ENCODE data around the gene TBCC.
"Not testable (repeated sequence)": the region's sequence is repeated elsewhere in the genome, so short reads cannot be mapped to it uniquely, and the experiment has no call there.

The TBCC gene

DNA sequence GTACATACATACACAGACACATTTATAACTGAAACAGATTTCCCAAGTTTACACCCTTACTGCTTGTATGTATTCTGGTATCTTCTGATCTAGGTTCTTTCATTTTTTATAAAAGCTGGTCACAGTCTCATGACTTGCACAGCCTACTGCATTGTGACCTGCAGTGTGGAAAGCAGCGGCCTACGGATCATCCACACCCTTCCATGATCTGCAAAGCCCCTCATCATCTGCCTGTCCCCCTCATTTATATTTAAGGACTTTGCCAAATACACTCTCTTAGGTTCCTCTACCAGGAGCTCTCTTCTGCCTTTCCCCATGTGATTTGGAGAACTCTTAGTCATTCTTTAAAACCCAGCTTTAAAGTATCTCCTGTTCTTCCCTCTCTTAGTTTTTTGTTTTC, 23.9 kb upstream of the TBCC start:
- no peak for FAIRE-seq

DNA sequence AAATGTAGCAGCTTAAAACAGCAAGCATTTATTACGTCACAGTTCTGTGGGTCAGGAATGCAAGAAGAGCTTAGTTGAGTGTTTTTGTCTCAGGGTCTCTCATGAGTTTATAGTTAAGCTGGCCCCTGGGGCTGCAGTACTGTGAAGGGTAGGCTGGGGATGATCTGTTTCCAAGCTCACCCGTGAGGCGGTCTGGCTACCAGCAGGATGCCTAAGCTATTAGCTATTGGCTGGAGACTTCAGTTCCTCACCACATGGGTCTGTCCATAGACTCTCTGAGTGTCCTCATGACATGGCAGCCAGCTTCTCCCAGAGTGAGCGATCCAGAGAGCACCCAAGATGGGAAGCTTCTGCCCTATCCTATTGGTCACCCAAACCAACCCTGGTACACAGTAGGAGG, 23.1 kb upstream of the TBCC start:
- no peak for FAIRE-seq

DNA sequence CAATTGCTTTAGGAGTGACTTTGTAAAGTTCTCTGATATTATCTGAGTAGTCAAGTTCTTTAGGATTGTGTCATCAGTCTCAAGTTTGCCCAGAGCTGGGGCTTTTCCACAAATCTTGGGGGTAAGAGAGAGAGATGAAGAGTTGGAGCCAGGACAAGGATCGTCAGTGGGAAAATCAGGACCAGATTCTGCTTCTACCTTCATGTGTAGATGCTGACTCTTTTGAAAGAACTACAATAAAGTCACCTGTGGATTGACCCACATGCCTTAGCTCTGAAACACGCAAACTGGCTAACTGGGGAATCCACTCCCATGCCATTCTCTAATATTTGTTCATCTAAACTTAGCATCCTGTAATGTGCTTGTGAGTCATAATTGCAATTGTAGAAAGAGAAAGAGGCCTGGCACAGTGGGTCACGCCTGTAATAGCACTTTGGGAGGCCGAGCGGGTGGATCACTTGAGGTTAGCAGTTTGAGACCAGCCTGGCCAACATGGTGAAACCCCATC, 20.3 kb upstream of the TBCC start:
- no peak for FAIRE-seq

DNA sequence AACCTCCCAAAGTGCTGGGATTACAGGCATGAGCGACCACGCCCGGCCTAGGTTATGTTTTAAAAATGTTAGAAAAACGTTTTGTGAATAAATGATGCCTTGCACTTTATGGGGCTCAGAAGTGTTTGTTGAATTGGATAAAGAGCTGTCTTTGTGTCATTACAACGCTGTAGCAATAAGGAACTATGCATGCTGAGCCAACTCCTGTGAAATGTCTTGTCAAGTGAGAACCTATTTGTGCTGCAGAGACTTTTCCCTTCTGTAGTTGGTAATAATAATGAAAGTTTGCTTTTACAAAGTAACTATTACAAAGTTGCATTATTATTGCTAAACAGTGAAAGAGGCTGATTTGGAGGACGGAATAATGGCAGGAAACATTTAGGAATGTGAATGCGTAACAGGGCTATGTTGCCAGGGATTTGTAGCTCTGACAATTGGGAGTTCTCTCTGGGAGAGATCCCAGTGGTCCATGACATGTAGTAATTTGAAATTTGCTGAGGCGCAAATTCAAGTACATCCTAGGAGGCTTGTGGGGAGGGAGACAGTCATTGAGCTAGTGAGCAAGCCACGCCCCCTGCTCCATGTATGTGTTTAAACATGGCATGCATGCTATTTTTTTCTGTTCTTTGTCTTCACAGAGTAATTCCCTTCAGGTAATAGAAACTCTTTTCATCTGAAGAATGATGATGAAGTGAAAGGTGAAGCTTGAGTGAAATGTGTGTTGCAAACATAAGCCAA, 19.2 kb upstream of the TBCC start:
- FAIRE-seq: no peak

DNA sequence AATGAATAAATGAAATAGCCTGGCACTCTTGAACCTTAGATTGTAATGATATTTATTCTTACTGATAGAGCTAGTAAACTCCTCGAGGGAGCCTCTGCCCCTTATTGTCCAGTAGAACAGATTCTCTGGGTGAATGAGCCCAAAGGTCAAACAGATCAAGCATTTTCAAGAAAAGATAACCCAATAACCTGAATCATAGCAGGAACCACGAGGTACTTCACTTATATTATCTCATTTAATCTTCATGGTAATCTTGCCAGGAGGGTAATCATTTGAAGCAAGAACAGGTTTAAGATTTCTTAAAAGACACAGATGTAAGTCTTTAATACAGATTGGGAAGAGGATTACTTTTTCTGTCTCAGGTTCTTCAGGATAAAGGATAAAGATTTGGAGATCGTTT, 17.0 kb upstream of the TBCC start:
- no peak for FAIRE-seq

DNA sequence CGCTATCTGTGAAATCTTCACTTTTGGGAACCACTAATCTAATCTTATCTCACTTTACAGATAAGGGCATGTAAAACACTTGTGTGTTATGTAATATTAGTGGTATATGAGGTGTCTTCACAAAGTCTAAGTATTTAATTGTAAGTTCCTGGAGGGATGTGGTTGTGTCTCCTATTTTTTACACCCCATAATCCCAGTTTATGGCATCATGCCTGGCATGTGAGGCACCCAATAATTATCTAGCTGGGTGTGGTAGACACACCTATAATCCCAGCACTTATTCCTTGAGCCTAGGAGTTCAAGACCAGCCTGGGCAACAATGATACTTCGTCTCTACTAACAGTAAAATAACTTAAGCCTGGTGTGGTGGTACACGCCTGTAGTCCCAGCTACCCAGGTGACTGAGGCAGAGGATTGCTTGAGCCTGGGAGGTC, 16.5 kb upstream of the TBCC start:
- FAIRE-seq: no peak

DNA sequence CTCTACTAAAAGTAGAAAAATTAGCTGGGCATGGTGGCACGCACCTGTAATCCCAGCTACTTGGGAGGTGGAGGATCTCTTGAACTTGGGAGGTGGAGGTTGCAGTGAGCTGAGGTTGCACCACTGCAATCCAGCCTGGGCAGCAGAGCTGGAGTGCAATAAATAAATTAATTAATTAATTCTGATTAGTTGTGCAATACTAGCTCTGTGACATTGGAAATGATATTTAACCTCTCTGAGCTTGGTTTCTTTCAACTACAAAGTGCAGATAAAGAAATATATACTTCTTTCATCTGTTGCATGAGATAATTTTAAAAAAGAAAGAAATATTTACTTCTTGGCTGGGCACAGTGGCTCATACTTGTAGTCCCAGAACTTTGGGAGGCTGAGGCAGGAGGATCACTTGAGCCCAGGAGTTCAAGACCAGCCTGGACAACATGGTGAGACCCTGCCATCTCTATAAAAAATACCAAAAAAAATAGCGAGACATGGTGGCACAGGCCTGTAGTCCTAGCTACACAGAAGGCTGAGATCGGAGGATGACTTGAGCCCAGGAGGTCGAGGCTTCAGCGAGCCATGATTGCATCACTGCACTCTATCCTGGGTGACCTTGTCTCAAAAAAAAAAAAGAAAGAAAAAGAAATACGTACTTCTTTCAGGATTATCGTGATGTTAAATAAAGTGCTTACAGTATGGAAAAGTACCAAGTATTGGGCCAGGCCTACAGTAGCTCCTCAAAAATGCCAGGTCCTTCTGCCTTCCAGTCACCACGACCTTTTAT, 15.6 kb upstream of the TBCC start:
- no peak for FAIRE-seq

DNA sequence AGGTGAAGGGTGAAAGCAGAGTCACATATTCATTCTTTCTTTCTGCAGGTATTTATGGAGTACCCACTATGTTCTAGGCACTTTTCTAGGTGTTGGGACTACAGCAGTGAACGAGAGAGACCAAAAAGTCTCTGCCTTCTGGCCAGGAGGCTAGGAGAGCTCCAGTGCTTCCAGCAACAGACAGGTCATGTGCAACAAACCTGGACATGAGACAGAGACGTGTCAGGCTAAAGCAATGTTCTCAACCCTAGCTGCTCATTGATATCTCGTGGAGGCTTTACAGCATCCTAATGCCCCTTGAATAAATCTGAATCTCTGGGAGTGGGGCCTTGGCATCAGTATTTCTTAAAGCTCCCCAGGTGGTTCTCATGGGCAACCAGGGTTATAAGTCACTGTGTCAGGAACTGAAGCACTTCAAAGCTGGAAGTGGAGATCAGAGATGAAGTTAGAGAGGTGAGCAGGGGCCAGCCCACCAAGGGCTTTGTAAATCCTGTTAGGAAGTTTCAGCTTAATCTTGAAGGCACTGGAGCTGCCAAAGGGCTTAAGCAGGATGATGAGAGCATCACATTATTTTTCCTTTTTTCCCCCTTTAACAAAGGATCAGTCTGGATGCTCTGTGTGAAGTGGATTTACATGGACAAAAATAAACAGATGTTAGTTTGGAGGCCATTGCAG, 13.0 kb upstream of the TBCC start:
- FAIRE-seq: no peak

DNA sequence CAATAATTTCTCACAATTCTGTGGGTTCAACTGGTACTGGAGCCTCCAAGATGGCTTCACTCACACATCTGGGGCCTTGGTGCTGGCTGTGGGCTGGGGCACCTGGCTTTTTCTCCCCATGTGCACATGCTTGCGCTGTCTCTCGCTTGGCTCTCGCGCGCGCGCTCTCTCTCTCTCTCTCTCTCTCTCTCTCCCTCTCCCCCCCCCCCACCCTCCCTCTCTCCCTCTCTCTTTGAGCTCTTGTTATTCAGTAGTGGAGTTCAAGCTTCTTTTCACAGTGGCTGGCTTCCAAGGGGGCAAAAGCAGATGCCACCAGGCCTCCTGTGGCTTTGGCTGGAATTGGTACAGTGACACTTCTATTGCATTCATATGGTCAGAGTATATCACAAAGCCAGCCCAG, 10.8 kb upstream of the TBCC start:
- FAIRE-seq: no peak

DNA sequence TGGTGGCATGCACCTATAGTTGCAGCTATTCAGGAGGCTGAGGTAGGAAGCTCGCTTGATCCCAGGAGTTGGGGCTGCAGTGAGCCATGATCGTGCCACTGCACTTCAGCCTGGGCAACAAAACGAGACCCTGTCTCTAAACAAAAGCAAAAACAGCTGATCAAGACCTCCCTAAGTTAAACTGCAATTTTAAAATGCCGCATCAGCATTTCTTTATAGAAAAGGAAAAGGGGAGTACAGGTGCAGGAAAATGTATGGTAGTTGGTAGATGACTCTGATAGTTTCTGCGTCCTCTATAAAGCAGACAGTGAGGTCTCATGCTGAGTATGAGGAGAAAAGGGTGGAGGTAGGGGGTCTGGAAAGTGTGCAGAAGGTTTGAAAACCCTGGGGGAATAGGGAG, 8.9 kb upstream of the TBCC start:
- FAIRE-seq: no peak

DNA sequence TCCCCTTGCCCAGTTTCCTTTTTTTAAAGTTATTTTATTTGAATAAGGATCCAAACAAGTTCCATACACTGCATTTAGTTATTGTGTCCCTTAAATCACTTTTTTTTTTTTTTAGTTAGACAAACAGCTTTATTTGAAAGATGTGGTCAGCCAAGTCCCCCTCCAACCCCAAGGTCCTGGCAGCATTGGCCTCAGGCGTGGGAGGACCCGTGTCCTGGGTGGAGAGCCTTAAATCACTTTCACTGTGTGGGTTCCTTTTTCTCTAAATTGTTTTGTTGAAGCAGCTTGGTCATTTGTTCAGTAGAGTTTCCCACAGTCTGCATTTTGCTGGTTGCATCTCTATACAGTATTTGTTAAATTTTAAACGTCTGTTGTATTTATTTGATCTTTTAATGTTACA, 5.2 kb upstream of the TBCC start:
- FAIRE-seq: no peak

DNA sequence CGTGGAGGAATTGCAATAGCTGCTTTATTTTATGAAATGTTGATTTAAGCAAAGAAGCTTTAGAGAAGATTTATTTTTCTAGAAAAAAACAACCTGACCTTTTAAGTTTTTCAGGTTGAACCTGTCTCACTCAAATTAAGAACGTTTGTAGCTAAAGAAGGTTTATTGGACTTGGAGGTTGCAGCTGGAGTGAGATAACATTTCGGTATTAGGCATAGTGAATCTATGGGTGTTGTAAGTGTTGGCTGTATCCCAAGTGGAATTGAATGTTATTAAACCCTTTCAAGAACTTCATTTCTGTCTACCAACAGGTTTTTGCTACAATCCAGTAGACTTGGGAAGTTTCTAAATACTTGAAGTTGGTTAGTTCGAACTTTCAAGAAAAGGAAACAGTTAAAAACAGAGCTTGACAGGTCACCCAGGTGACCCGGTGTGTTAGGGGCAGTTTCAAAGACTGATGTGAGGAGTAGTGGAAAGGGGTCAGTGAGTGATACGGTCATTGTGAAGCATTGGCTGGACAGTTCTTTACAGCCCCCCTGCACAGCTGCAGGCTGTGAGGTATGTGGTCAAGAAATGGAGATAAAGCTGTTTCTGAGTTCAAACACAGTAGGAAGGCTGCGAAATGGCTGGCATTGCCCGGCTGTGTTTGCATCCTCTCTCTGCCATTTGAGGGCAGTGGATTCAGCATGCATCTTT, 2.4 kb upstream of the TBCC start:
- no peak for FAIRE-seq

DNA sequence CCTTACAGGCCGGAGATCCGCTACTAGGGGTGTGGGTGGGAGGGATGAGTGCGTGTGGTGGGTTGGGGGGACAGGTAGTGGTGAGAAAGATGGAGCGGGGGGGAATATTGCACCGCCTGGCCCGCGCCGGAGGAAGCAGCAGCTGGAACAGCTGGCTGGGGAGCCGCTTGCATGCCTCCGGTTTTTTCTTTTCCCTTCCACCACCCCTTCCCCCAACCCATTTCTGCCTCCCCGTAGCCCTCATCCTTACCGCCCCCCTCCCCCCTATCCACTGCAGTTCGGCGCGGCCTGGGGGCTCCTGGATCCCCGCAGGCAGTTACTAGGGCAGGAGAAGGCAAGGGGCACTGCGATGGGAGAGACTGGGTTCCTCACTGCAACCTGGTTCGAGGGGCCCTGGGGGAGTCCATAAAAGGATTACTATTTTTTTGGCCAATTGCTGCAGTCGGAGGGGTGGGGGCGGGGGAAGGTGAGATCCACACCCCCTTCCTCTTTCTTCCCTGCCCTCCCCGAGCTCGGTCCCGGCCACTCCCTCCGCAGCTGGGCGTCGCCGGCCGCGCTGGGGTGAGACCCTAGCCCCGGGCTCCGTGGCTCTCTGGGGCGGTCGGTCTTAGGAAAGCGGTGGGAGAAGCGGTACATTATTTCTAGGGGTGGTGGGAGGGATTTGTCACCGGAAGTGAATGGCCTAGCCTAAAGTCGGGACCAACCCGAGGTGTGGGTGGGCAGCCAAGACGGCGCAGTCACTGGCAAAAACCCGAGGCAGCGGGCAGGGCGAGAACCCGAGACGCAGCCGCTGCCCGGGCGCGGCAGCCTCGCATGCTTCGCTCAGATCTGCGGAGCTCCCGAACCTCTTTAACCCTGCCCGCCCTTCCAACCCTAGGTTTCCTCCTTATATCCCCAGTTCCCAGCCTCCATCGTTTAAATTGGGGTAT, 824 bp upstream of the TBCC start:
- no peak for FAIRE-seq

DNA sequence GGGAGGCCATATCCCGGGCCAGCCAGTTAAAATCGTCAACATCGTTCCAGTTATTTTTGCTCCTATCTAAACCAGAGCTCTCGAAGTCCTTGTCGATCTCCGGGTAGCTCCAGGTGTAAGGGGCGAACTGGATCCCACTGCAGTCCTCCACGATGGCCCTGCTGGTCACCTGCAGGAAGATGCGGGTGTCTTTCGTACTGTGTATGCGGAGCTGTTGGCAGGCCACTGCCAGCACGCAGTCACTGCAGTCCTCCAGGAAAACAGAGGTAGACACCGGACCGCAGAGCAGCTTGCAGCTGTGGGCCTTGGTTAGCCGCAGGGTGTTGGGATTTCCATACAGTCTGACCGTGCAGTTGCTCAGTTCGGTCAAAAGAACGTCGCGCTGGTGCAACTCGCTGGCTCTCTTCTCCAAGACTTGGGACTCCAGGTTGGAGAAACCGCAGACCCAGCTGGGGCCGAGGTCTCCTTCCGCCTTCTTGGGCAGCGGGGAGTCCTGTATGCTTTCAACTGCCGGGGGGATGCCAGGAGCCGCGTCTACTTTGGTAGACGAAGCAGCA, 742 bp downstream of the TBCC start:
- FAIRE-seq: no peak

DNA sequence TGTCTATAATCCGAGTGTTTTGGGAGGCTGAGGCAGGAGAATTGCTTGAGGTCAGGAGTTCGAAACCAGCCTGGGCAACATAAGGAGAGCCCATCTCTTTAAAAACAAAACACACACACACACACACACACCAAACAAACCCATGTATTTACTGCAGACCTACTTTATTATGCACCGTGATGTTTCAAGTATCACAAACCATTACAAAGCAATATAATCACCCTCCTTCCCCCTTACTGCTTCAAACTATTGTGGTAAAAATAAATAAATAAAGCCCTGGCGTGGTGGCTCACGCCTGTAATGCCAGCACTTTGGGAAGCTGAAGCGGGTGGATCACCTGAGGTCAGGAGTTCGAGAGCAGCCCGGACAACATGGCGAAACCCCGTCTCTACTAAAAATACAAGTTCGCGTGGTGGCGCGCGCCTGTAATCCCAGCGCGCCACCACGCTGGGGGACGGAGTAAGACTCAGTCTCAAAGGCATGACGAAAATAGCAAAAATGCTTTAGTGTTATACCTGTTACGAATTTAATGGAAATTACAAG, 1.5 kb downstream of the TBCC start:
- no peak for FAIRE-seq

DNA sequence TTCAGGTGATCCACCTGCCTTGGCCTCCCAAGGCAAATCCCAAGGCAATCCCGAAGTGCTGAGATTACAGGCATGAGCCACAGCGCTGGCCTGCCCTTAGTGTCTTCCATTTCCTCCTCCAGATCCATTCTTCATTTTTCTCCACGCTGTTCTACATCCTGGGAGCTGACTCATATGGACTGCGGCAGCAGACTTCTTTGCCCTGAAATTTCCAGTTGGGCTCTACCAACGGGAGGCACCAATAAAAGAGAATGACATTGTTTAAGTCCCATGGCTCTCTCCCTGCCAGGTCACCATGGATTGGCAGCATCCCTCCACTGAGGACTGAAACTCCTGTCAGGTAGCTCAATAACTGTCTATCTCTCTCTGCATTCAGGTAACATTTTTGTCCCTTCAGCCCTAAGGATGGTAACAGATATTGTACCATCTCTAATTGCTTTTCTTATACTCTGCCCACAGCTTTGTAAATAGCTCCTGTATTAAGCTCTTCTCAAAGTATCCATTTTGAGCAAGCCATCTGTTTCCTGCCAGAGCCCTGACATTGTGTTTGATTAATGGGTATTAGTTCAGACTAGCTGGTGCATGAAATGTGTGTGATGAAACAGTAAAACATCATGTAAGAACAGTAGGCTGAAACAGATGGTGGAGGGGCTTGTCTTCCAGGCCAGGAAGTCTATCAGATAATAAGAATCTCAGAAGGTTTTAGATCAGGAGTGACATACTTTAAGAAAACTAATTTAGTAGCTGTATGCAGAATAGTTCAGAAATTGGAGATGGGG, 3.6 kb downstream of the TBCC start:
- FAIRE-seq: no peak

DNA sequence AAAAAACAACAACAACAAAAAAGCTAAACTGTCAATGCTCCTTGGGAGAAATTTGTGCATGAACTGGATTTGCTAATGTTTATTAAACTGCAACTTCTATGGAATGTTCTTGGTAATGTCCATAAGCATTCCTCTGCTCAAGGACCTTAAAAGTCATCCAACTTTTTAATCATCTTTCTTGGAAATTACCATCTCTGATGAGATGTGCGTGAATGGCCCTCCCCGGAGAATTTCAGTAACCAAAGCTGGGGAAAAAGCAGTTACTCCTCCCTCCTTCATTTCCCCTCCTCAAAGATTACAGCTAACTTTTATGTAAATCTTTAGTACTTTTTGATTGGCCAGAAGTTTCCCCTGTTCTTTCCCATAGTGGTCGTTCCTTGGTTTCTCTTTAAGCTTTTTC, 5.2 kb downstream of the TBCC start:
- no peak for FAIRE-seq

DNA sequence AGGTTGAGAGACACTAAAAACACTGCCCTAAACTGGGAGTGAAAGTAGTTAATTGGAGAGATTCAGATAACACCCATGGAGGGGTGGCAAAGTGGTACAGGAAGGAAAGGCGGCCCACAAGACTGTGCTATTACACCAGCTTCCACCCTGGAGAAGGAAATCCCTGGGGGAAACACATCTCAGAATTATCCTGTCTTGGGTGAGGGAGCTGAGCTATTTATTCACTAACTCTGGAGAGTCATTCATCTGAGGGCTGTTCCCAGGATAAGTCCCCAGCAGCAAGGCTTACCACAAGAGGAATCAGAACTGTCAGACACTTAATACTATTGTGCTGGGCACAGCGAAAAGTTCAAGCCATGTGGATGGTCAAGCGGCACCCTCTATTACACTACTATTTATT, 9.9 kb downstream of the TBCC start:
- FAIRE-seq: no peak

DNA sequence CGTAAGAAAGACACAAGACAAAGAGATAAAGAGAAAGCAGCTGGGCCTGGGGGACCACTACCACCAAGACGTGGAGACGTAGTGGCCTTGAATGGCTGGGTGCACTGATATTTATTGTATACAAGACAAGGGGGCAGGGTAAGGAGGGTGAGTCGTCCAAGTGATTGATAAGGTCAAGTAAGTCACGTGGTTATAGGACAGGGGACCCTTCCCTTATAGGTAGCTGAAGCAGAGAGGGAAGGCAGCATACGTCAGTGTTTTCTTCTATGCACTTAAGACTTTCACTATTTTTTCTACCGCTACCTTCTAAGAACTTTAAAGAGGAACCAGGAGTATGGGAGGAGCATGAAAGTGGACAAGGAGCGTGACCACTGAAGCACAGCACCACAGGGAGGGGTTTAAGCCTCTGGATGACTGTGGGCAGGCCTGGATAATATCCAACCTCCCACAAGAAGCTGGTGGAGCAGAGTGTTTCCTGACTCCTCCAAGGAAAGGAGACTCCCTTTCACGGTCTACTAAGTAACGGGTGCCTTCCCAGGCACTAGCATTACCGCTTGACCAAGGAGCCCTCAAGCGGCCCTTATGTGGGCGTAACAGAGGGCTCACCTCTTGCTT, 11.9 kb downstream of the TBCC start:
- not testable (repeated sequence) for FAIRE-seq

DNA sequence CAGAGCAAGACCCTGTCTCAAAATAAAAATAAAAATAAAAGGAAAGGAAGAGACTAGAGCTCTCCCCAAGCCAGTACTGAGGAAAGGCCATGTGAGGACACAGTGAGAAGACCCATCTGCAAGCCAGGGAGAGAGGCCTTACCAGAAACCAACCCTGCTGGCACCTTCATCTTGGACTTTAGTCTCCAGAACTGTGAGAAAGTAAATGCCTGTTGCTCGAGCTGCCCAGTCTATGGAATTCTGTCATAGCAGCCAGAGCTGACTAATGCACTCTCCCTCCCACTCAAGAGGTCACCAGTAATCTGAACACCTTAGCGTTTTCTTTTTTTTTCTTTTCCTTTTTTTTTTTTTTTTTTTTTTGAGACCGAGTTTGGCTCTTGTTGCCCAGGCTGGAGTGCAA, 16.2 kb downstream of the TBCC start:
- FAIRE-seq: no peak

All from endometrium (tissue), 2 donors.